Measurements from ENCODE around the gene ARHGAP29.
"Not testable (repeated sequence)": the region's sequence is repeated elsewhere in the genome, so short reads cannot be mapped to it uniquely, and the experiment has no call there.

The ARHGAP29 gene

GRCh38 chr1:94169126-94169525 is 68.3 kb downstream of the ARHGAP29 start:
- no peak overlapping the region for H3K4me3 ChIP-seq (ENCODE audit: control insufficient read depth, low read depth, low read length)
- no peak for TF ChIP-seq CTCF (IDR thresholded peaks at IDR 0.05; ENCODE audit: control insufficient read depth, insufficient read depth, low read depth, low read length, missing control alignments)
- no peak for DNase-seq (ENCODE audit: low read depth)

- no peak for DNase-seq (ENCODE audit: low read depth)
- TF ChIP-seq CTCF (IDR thresholded peaks at IDR 0.05; ENCODE audit: control insufficient read depth, insufficient read depth, low read depth, low read length, missing control alignments) = no peak
- H3K4me3 ChIP-seq (ENCODE audit: control insufficient read depth, low read depth, low read length) = no peak overlapping the region
Measured at GRCh38 chr1:94165843-94166242, 71.5 kb downstream of the ARHGAP29 start.

GRCh38 chr1:94164885-94165284 is 72.5 kb downstream of the ARHGAP29 start:
- not testable (repeated sequence) for DNase-seq (ENCODE audit: low read depth); H3K4me3 ChIP-seq (ENCODE audit: control insufficient read depth, low read depth, low read length)

- DNase-seq (ENCODE audit: low read depth); H3K4me3 ChIP-seq (ENCODE audit: control insufficient read depth, low read depth, low read length): not testable (repeated sequence)
Measured at GRCh38 chr1:94164121-94164520, 73.3 kb downstream of the ARHGAP29 start.

GRCh38 chr1:94163249-94163648 is 74.1 kb downstream of the ARHGAP29 start:
- DNase-seq (ENCODE audit: low read depth); H3K4me3 ChIP-seq (ENCODE audit: control insufficient read depth, low read depth, low read length): not testable (repeated sequence)

GRCh38 chr1:94160811-94161210 is 76.6 kb downstream of the ARHGAP29 start:
- no peak for TF ChIP-seq CTCF (IDR thresholded peaks at IDR 0.05; ENCODE audit: control insufficient read depth, insufficient read depth, low read depth, low read length, missing control alignments)
- peak; percentile 69 for DNase-seq (ENCODE audit: low read depth)
- H3K4me3 ChIP-seq (ENCODE audit: control insufficient read depth, low read depth, low read length) = no peak overlapping the region

GRCh38 chr1:94156096-94156625 is 81.2 kb downstream of the ARHGAP29 start:
- no peak overlapping the region for H3K4me3 ChIP-seq (ENCODE audit: control insufficient read depth, low read depth, low read length)
- no peak for TF ChIP-seq CTCF (IDR thresholded peaks at IDR 0.05; ENCODE audit: control insufficient read depth, insufficient read depth, low read depth, low read length, missing control alignments)
- DNase-seq (ENCODE audit: low read depth) = peak; percentile 74

GRCh38 chr1:94154989-94155388 is 82.4 kb downstream of the ARHGAP29 start:
- H3K4me3 ChIP-seq (ENCODE audit: control insufficient read depth, low read depth, low read length) = no peak overlapping the region
- DNase-seq (ENCODE audit: low read depth) = no peak
- TF ChIP-seq CTCF (IDR thresholded peaks at IDR 0.05; ENCODE audit: control insufficient read depth, insufficient read depth, low read depth, low read length, missing control alignments) = no peak

Data from AG09309 (cell line).